Renal cortical epithelial cell (primary cell): ENCODE results near the gene MSMB. TPM values are rescaled to one million over a fixed set of nuclear protein-coding genes. Genes with fewer than 3 reads are reported as not detected.
"Not testable (repeated sequence)": the region's sequence is repeated elsewhere in the genome, so short reads cannot be mapped to it uniquely, and the experiment has no call there.

ENCODE experiments used
- DNase-seq: peaks from one replicate; pipeline ENCODE4 v3.0.0-alpha.2; 2011; ENCODE audit warnings: low read depth
- total RNA-seq: library from RNA; depleted of rRNA; stranded (reverse); fragments of >200 nt; gene quantifications from 2 replicates; pipeline ENCODE4 v1.2.3, GENCODE V29; 2014

MSMB gene
- total RNA-seq, 1 donor from 2014 or later, result not detected

- peak; percentile 90 for DNase-seq
Measured at GRCh38 chr10:46006219-46006618, 39.9 kb downstream of the MSMB start.

GRCh38 chr10:46005383-46005782 lies 40.7 kb downstream of the MSMB start:
- DNase-seq, result no peak

GRCh38 chr10:46004963-46005362 lies 41.1 kb downstream of the MSMB start:
- no peak for DNase-seq

- no peak for DNase-seq
Measured at GRCh38 chr10:46002916-46003693, 43.0 kb downstream of the MSMB start.

- not testable (repeated sequence) for DNase-seq
Measured at GRCh38 chr10:46002189-46002687, 43.8 kb downstream of the MSMB start.

GRCh38 chr10:46001187-46001756 lies 44.8 kb downstream of the MSMB start:
- no peak for DNase-seq

- DNase-seq, result no peak
Measured at GRCh38 chr10:46000538-46000937, 45.5 kb downstream of the MSMB start.

- DNase-seq, result not testable (repeated sequence)
Measured at GRCh38 chr10:45999955-46000354, 46.1 kb downstream of the MSMB start.

- DNase-seq, result no peak
Measured at GRCh38 chr10:45997994-45998763, 47.9 kb downstream of the MSMB start.

GRCh38 chr10:45997557-45997956 lies 48.5 kb downstream of the MSMB start:
- DNase-seq, result no peak

GRCh38 chr10:45985590-45985989 lies 60.5 kb downstream of the MSMB start:
- DNase-seq, result not testable (repeated sequence)

GRCh38 chr10:45984473-45984872 lies 61.6 kb downstream of the MSMB start:
- peak; percentile 51 for DNase-seq

GRCh38 chr10:45983538-45984186 lies 62.4 kb downstream of the MSMB start:
- DNase-seq, result peak; percentile 63

Other genes with a start within 250 kb of the MSMB start
- 0.35 and 5.9 TPM in 2 replicates for gene AGAP4, start 198.8 kb downstream of the MSMB start, total RNA-seq
- gene TIMM23, start 73.8 kb downstream of the MSMB start, total RNA-seq, result 91.4 and 120 TPM in 2 replicates
- gene NCOA4, start 15.6 kb downstream of the MSMB start, total RNA-seq, result 265 and 272 TPM in 2 replicates
- gene ANTXRL, start 240.7 kb upstream of the MSMB start, total RNA-seq, result not detected in 2 replicates